ENCODE measurements around the gene GPR107.

DNA sequence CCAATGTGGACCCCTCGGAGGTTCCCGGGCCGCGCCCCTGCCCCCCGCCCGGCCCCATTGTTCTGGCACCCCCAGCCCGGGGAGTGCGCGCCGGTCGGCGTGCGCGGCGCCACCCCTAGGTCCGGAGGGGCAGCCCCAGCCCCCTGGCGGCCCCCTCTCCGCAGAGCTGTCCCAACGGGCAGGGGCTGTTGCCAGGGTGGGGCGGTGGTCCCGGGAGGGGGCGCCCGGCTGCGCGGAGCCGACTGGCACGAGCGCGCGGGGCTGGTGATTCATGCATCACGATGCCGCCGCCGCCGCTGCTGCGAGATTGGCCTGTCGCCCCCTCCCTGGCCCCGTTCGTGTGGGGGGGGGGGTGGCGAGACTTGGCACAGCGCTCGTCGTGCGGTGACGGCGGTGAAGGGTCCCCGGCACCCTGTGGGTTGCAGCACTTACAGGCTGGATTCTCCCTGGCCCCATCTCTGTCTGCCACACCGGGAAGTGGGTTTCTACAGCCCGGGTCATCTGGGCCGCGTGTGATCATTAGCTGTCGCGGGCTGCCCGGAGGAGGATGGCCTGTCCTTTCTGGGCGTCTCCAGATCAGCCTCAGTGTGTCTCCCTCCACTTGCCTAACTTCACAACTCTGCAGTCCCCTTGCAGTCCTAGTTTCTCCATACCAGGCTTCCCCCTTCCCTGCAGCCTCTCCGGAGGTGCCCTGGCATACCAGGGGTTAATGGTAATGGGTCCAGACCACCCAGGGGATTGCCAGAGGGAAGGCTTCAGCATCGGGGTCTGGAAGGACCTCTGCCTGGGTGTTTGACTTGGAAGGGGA lies 119.4 kb downstream of the GPR107 start:
- TF ChIP-seq, protein P1, sequence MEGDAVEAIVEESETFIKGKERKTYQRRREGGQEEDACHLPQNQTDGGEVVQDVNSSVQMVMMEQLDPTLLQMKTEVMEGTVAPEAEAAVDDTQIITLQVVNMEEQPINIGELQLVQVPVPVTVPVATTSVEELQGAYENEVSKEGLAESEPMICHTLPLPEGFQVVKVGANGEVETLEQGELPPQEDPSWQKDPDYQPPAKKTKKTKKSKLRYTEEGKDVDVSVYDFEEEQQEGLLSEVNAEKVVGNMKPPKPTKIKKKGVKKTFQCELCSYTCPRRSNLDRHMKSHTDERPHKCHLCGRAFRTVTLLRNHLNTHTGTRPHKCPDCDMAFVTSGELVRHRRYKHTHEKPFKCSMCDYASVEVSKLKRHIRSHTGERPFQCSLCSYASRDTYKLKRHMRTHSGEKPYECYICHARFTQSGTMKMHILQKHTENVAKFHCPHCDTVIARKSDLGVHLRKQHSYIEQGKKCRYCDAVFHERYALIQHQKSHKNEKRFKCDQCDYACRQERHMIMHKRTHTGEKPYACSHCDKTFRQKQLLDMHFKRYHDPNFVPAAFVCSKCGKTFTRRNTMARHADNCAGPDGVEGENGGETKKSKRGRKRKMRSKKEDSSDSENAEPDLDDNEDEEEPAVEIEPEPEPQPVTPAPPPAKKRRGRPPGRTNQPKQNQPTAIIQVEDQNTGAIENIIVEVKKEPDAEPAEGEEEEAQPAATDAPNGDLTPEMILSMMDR (IDR thresholded peaks at IDR 0.05): no peak
- TF ChIP-seq POLR2A (IDR thresholded peaks at IDR 0.05): no peak

All from lower leg skin (tissue), 3 donors.